ENCODE results near the gene RALGDS. TPM values are rescaled to one million over a fixed set of nuclear protein-coding genes. Genes with fewer than 3 reads are reported as not detected.

Gene RALGDS
- total and polyA plus RNA-seq, 2 experiments from 2014 or later, result 8.6 to 20.3 TPM

DNA sequence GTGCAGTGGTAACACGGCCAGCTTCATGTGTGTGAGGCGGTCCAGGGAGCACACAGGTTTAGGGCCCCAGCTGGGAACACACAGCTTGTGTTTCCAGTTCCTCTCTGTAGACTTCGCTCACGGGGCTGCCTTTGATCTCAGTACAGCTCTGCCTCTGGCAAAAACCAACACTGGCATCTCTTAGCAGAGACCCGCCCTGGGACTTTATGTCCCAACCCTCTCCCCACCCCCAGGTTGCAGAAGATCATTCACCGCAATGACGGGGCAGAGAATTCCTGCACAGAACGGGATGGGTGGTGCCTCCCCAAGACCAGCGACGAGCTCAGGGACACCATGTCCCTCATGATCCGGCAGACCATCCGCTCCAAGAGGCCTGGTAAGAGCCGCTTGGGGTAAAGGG lies 64.5 kb downstream of the RALGDS start:
- Mint-ChIP-seq H3K9me3 (no peaks in the 10 kb centered on the region), H3K36me3 (ENCODE audit: low read depth) (peaks cover 49% of the 10 kb centered on the region), H3K4me3 (no peak overlapping the region), H3K27me3 (ENCODE audit: insufficient read depth, low read depth, poor library complexity) (peaks cover 5% of the 10 kb centered on the region), H3K4me1 (peaks cover 28% of the 10 kb centered on the region), H3K27ac (no peak overlapping the region)
- DNase-seq (ENCODE audit: low spot score) (no peak), ATAC-seq (no peak)
- Histone ChIP-seq H3K4me3 (no peak overlapping the region), H3K36me3 (ENCODE audit: insufficient read depth) (no peaks in the 10 kb centered on the region; the same call in 1 of the 2 replicates), H3F3A (replicated peaks; ENCODE audit: low read depth) (0 out of 2 replicates have a peak, but pooled peaks cover 8% of the 10 kb centered on the region), H4K20me1 (replicated peaks; ENCODE audit: insufficient read depth) (no peaks in the 10 kb centered on the region), H3K79me2 (replicated peaks; ENCODE audit: insufficient read depth) (no peaks in the 10 kb centered on the region), H2AFZ (no peak overlapping the region), H3K4me1 (ENCODE audit: insufficient read depth) (peaks cover 16% of the 10 kb centered on the region), H3K27me3 (ENCODE audit: insufficient read depth) (no peaks in the 10 kb centered on the region), H3K9me2 (ENCODE audit: insufficient read depth) (no peaks in the 10 kb centered on the region), H3K27ac (ENCODE audit: low read depth) (no peak overlapping the region), H3K4me2 (no peak overlapping the region)
- TF ChIP-seq STAT1 (IDR thresholded peaks at IDR 0.05; ENCODE audit: unreplicated experiment) (no peak), POLR2AphosphoS5 (IDR thresholded peaks at IDR 0.05; ENCODE audit: low read depth) (no peak), ZNF331 (CRISPR knock-in tag; IDR thresholded peaks at IDR 0.05; ENCODE audit: low read depth) (no peak), EZH2phosphoT487 (IDR thresholded peaks at IDR 0.05; ENCODE audit: unreplicated experiment) (no peak), EZH2 (IDR thresholded peaks at IDR 0.05; ENCODE audit: low read depth, unreplicated experiment) (no peak), ZNF114 (CRISPR knock-in tag; IDR thresholded peaks at IDR 0.05) (no peak), NANOG (IDR thresholded peaks at IDR 0.05; ENCODE audit: borderline replicate concordance) (no peak), CREB1 (CRISPR knock-in tag; IDR thresholded peaks at IDR 0.05; ENCODE audit: low read depth) (no peak), JUNB (IDR thresholded peaks at IDR 0.05; ENCODE audit: unreplicated experiment) (no peak)
- TF ChIP-seq, protein P1, sequence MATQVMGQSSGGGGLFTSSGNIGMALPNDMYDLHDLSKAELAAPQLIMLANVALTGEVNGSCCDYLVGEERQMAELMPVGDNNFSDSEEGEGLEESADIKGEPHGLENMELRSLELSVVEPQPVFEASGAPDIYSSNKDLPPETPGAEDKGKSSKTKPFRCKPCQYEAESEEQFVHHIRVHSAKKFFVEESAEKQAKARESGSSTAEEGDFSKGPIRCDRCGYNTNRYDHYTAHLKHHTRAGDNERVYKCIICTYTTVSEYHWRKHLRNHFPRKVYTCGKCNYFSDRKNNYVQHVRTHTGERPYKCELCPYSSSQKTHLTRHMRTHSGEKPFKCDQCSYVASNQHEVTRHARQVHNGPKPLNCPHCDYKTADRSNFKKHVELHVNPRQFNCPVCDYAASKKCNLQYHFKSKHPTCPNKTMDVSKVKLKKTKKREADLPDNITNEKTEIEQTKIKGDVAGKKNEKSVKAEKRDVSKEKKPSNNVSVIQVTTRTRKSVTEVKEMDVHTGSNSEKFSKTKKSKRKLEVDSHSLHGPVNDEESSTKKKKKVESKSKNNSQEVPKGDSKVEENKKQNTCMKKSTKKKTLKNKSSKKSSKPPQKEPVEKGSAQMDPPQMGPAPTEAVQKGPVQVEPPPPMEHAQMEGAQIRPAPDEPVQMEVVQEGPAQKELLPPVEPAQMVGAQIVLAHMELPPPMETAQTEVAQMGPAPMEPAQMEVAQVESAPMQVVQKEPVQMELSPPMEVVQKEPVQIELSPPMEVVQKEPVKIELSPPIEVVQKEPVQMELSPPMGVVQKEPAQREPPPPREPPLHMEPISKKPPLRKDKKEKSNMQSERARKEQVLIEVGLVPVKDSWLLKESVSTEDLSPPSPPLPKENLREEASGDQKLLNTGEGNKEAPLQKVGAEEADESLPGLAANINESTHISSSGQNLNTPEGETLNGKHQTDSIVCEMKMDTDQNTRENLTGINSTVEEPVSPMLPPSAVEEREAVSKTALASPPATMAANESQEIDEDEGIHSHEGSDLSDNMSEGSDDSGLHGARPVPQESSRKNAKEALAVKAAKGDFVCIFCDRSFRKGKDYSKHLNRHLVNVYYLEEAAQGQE (IDR thresholded peaks at IDR 0.05; ENCODE audit: unreplicated experiment), result no peak
- TF ChIP-seq, protein P2, sequence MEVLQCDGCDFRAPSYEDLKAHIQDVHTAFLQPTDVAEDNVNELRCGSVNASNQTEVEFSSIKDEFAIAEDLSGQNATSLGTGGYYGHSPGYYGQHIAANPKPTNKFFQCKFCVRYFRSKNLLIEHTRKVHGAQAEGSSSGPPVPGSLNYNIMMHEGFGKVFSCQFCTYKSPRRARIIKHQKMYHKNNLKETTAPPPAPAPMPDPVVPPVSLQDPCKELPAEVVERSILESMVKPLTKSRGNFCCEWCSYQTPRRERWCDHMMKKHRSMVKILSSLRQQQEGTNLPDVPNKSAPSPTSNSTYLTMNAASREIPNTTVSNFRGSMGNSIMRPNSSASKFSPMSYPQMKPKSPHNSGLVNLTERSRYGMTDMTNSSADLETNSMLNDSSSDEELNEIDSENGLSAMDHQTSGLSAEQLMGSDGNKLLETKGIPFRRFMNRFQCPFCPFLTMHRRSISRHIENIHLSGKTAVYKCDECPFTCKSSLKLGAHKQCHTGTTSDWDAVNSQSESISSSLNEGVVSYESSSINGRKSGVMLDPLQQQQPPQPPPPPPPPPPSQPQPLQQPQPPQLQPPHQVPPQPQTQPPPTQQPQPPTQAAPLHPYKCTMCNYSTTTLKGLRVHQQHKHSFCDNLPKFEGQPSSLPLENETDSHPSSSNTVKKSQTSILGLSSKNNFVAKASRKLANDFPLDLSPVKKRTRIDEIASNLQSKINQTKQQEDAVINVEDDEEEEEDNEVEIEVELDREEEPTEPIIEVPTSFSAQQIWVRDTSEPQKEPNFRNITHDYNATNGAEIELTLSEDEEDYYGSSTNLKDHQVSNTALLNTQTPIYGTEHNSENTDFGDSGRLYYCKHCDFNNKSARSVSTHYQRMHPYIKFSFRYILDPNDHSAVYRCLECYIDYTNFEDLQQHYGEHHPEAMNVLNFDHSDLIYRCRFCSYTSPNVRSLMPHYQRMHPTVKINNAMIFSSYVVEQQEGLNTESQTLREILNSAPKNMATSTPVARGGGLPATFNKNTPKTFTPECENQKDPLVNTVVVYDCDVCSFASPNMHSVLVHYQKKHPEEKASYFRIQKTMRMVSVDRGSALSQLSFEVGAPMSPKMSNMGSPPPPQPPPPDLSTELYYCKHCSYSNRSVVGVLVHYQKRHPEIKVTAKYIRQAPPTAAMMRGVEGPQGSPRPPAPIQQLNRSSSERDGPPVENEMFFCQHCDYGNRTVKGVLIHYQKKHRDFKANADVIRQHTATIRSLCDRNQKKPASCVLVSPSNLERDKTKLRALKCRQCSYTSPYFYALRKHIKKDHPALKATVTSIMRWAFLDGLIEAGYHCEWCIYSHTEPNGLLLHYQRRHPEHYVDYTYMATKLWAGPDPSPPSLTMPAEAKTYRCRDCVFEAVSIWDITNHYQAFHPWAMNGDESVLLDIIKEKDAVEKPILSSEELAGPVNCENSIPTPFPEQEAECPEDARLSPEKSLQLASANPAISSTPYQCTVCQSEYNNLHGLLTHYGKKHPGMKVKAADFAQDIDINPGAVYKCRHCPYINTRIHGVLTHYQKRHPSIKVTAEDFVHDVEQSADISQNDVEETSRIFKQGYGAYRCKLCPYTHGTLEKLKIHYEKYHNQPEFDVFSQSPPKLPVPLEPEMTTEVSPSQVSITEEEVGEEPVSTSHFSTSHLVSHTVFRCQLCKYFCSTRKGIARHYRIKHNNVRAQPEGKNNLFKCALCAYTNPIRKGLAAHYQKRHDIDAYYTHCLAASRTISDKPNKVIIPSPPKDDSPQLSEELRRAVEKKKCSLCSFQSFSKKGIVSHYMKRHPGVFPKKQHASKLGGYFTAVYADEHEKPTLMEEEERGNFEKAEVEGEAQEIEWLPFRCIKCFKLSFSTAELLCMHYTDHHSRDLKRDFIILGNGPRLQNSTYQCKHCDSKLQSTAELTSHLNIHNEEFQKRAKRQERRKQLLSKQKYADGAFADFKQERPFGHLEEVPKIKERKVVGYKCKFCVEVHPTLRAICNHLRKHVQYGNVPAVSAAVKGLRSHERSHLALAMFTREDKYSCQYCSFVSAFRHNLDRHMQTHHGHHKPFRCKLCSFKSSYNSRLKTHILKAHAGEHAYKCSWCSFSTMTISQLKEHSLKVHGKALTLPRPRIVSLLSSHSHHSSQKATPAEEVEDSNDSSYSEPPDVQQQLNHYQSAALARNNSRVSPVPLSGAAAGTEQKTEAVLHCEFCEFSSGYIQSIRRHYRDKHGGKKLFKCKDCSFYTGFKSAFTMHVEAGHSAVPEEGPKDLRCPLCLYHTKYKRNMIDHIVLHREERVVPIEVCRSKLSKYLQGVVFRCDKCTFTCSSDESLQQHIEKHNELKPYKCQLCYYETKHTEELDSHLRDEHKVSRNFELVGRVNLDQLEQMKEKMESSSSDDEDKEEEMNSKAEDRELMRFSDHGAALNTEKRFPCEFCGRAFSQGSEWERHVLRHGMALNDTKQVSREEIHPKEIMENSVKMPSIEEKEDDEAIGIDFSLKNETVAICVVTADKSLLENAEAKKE (CRISPR knock-in tag; IDR thresholded peaks at IDR 0.05), result no peak
- TF ChIP-seq, protein P3, sequence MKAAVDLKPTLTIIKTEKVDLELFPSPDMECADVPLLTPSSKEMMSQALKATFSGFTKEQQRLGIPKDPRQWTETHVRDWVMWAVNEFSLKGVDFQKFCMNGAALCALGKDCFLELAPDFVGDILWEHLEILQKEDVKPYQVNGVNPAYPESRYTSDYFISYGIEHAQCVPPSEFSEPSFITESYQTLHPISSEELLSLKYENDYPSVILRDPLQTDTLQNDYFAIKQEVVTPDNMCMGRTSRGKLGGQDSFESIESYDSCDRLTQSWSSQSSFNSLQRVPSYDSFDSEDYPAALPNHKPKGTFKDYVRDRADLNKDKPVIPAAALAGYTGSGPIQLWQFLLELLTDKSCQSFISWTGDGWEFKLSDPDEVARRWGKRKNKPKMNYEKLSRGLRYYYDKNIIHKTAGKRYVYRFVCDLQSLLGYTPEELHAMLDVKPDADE (IDR thresholded peaks at IDR 0.05), result no peak
- TF ChIP-seq, protein P4, sequence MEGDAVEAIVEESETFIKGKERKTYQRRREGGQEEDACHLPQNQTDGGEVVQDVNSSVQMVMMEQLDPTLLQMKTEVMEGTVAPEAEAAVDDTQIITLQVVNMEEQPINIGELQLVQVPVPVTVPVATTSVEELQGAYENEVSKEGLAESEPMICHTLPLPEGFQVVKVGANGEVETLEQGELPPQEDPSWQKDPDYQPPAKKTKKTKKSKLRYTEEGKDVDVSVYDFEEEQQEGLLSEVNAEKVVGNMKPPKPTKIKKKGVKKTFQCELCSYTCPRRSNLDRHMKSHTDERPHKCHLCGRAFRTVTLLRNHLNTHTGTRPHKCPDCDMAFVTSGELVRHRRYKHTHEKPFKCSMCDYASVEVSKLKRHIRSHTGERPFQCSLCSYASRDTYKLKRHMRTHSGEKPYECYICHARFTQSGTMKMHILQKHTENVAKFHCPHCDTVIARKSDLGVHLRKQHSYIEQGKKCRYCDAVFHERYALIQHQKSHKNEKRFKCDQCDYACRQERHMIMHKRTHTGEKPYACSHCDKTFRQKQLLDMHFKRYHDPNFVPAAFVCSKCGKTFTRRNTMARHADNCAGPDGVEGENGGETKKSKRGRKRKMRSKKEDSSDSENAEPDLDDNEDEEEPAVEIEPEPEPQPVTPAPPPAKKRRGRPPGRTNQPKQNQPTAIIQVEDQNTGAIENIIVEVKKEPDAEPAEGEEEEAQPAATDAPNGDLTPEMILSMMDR (conservative IDR thresholded peaks at IDR 0.05; ENCODE audit: low read depth in 2 of 2), result no peak
